ENCODE results near the gene LIPA.

- TF ChIP-seq, protein P1, sequence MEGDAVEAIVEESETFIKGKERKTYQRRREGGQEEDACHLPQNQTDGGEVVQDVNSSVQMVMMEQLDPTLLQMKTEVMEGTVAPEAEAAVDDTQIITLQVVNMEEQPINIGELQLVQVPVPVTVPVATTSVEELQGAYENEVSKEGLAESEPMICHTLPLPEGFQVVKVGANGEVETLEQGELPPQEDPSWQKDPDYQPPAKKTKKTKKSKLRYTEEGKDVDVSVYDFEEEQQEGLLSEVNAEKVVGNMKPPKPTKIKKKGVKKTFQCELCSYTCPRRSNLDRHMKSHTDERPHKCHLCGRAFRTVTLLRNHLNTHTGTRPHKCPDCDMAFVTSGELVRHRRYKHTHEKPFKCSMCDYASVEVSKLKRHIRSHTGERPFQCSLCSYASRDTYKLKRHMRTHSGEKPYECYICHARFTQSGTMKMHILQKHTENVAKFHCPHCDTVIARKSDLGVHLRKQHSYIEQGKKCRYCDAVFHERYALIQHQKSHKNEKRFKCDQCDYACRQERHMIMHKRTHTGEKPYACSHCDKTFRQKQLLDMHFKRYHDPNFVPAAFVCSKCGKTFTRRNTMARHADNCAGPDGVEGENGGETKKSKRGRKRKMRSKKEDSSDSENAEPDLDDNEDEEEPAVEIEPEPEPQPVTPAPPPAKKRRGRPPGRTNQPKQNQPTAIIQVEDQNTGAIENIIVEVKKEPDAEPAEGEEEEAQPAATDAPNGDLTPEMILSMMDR (IDR thresholded peaks at IDR 0.05): no peak
- TF ChIP-seq MAX (CRISPR knock-in tag; IDR thresholded peaks at IDR 0.05) (no peak), ZNF121 (CRISPR knock-in tag; IDR thresholded peaks at IDR 0.05) (no peak)
These were observed 30.2 kb upstream of the LIPA start for GRCh38 chr10:89281606-89282395.
